Heart left ventricle (tissue), 13 donors: ENCODE data around the gene RBM18.

Experiments used
- POLR2A ChIP-seq, 2 donors: fragments of 450-650 bp; IDR thresholded peaks; one replicate each; pipeline ENCODE4 v1.6.1; 2017; ENCODE audit warnings: antibody characterized with exemption in 2 of 2, mild to moderate bottlenecking in 2 of 2, moderate library complexity in 2 of 2
- TF ChIP-seq, protein P1 (sequence below), 12 donors: fragments of 200-600 bp; sonication (generic) in 4 of 12; IDR thresholded peaks; one replicate each; pipeline versions ENCODE4 v1.5.0 to v1.8.0; 2018 to 2022; ENCODE audit warnings: antibody characterized with exemption in 12 of 12, mild to moderate bottlenecking in 5 of 12
- donor health status: ischemic (EF 13 %, LVEDD 7.1; RV severe dilation, severe dysfunction).
- donor health status: DM: no; HTN: yes; CAD: no.
- donor health status: DM: no; HTN: no; CAD: no.
- donor health status: ischemic (EF 25% LVEDD 6.9; RV normal size, moderate dysfunction).
- donor health status: ischemic (EF 25% LVEDD 5.7; RV mildly dilated, moderate dysfunction).
- donor health status: ischemic (EF 35%, LVEDD 5.7; RV mildly dilated, moderate dysfunction).
- donor health status: nonischemic (EF 11% LVEDD 7.7; RV severe dilation, severe dysfunction).
- donor health status: DM: yes; HTN: yes; CAD: no.
- donor health status: PGD.
- donor health status: ischemic (EF 29% LVEDD 5.4; RV normal size, mild dysfunction).
- donor health status: nonischemic (EF 23%, LVEDD 6.1; RV moderate dilation, normal function).

DNA sequence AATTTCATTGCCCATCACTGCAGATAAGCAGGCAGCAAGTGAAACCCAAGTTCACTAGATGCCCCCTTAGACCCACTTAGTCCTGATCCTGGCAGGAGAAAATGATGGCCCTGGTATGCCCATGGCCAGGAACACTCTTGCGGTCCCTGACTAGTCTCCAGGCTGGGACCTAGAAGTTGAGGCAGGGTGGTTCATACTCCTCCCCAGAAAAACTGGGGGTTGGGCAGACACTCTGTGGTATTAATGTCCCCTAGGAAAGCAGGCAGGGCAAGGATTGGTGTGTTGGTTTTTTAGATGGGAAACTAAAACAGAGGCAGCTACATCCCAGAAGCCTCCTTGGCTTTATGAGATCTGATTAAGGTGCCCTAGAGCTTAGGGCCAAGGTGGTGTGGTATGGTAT, 49.0 kb downstream of the RBM18 start:
- TF ChIP-seq, protein P1, sequence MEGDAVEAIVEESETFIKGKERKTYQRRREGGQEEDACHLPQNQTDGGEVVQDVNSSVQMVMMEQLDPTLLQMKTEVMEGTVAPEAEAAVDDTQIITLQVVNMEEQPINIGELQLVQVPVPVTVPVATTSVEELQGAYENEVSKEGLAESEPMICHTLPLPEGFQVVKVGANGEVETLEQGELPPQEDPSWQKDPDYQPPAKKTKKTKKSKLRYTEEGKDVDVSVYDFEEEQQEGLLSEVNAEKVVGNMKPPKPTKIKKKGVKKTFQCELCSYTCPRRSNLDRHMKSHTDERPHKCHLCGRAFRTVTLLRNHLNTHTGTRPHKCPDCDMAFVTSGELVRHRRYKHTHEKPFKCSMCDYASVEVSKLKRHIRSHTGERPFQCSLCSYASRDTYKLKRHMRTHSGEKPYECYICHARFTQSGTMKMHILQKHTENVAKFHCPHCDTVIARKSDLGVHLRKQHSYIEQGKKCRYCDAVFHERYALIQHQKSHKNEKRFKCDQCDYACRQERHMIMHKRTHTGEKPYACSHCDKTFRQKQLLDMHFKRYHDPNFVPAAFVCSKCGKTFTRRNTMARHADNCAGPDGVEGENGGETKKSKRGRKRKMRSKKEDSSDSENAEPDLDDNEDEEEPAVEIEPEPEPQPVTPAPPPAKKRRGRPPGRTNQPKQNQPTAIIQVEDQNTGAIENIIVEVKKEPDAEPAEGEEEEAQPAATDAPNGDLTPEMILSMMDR (IDR thresholded peaks at IDR 0.05) = no peak
- no peak for TF ChIP-seq POLR2A (IDR thresholded peaks at IDR 0.05)
